ENCODE measurements around the gene CADM1. TPM values are rescaled to one million over a fixed set of nuclear protein-coding genes. Genes with fewer than 3 reads are reported as not detected.

Gene CADM1
- total RNA-seq, 1 experiment from 2014 or later = 0.79 TPM

GRCh38 chr11:115530752-115531151 is 26.5 kb upstream of the CADM1 start:
- RAD21 ChIA-PET (ENCODE audit: low non-redundant PET in 1 of 2, low total read pairs in 2 of 2, uncharacterized antibody in 2 of 2, unreplicated experiment in 2 of 2) = no interaction called here
- H3K36me3 ChIP-seq (ENCODE audit: control insufficient read depth in 1 of 2, insufficient read depth in 2 of 2, low read length in 2 of 2) = no peaks in the 10 kb centered on the region
- H4K20me1 ChIP-seq (ENCODE audit: insufficient read depth) = no peaks in the 10 kb centered on the region
- BruUV-seq (replicated peaks) = no TSS peak
- DNase-seq (ENCODE audit: low read depth, low spot score) = no peak
- ATAC-seq = no peak
- POLR2A ChIA-PET = no interaction called here
- peaks cover 0 to 12% of the 10 kb centered on the region in 2 experiments; a peak in 2 of 4 replicates for H3K9me3 ChIP-seq (ENCODE audit: control insufficient read depth in 1 of 2, insufficient read depth in 1 of 2, low read depth in 1 of 2, low read length in 2 of 2)
- H3K9me2 ChIP-seq (ENCODE audit: insufficient read depth) = no peaks in the 10 kb centered on the region
- H3K79me2 ChIP-seq (ENCODE audit: insufficient read depth, low read length) = no peaks in the 10 kb centered on the region
- H3K4me1 ChIP-seq (ENCODE audit: control insufficient read depth in 1 of 2, insufficient read depth in 2 of 2, low read length in 2 of 2) = no peaks in the 10 kb centered on the region
- no peak overlapping the region for H3K4me3 ChIP-seq (replicated peaks in 1 of 2; ENCODE audit: low read depth in 1 of 2, low read length in 2 of 2)
- no peak overlapping the region for H2AFZ ChIP-seq (ENCODE audit: low read depth, low read length, poor library complexity, severe bottlenecking)
- H3K27me3 ChIP-seq (ENCODE audit: insufficient read depth, low read length) = no peaks in the 10 kb centered on the region
- no peak overlapping the region for H3K9ac ChIP-seq (ENCODE audit: low read length)
- no peak overlapping the region for H3K27ac ChIP-seq (ENCODE audit: low read depth, low read length)
- TF ChIP-seq TCF7L2 (IDR thresholded peaks at IDR 0.05; ENCODE audit: borderline replicate concordance, extremely low read depth, insufficient read depth, insufficient read length) (no peak), SP1 (IDR thresholded peaks at IDR 0.05; ENCODE audit: low read depth) (no peak), EGR1 (IDR thresholded peaks at IDR 0.05; ENCODE audit: low read depth) (no peak), FOSL1 (IDR thresholded peaks at IDR 0.05; ENCODE audit: low read depth) (no peak), ZNF274 (IDR thresholded peaks at IDR 0.05; ENCODE audit: low read depth, low read length) (no peak), RAD21 (IDR thresholded peaks at IDR 0.05; ENCODE audit: low read depth) (no peak), MAX (IDR thresholded peaks at IDR 0.05) (no peak), ZFX (IDR thresholded peaks at IDR 0.05) (no peak), ATF3 (IDR thresholded peaks at IDR 0.05) (no peak), EZH2phosphoT487 (IDR thresholded peaks at IDR 0.05; ENCODE audit: borderline replicate concordance) (no peak), REST (IDR thresholded peaks at IDR 0.05; ENCODE audit: low read depth) (no peak), CBX3 (IDR thresholded peaks at IDR 0.05; ENCODE audit: low read depth) (no peak), CEBPB (IDR thresholded peaks at IDR 0.05; ENCODE audit: low read depth) (no peak)
- H3K4me2 ChIP-seq (ENCODE audit: low read length) = no peak overlapping the region
- intact Hi-C loops (cut with micrococcal nuclease) = no loop called here
- CTCF ChIA-PET = no interaction called here

Data from HCT116 (cell line).